ENCODE results near the gene DNAJC15.
"Not testable (repeated sequence)": the region's sequence is repeated elsewhere in the genome, so short reads cannot be mapped to it uniquely, and the experiment has no call there.

The DNAJC15 gene

DNA sequence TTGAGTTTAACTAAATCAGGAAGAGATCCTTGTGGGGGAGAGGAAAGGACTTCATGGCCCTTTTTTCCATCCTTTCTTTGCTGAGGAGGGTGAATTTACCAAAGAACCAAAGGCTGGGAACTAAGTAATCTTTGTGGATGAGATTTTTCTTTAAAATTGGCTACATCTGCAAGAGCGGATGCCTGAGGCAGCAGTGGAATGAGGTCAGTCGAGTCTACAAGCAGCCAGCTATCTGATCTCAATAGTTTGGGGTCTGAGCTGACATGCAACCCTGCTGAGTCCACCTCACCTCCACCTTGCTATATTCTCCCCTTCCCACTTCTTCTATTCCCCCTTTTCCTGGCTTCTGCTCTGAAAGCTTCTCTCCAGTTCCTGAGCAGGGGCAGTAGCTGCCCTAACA is 3.6 kb upstream of the DNAJC15 start:
- ATAC-seq (ENCODE audit: low read depth) (no peak), DNase-seq (ENCODE audit: low spot score in 2 of 2) (no peak)
- Mint-ChIP-seq H3K4me1 (peaks cover 6% of the 10 kb centered on the region), H3K27ac (no peak overlapping the region), H3K27me3 (no peaks in the 10 kb centered on the region), H3K4me3 (no peak overlapping the region), H3K9me3 (no peaks in the 10 kb centered on the region), H3K36me3 (no peaks in the 10 kb centered on the region)

DNA sequence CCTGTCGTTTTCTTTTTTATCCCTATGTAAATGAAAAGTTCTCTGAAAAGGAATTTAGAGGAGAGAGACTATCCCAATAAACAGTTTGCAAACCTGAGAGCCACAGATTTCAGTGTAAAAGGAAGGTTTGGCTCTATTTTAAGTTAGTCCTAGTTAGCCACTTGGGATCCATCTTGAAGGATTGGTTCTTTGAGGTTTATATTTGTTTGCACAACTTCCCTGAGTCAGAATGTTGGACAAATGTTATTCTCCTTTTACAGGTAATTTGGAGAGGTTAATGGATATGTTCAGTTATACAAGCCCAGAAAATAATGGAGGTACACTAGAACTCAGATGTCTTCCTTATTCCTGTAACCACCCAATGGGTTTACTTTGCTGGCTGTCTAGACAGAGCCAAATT is 2.6 kb upstream of the DNAJC15 start:
- no peaks in the 10 kb centered on the region for H3K9me3 Mint-ChIP-seq
- H3K4me1 Mint-ChIP-seq = peaks cover 13% of the 10 kb centered on the region
- no peak overlapping the region for H3K4me3 Mint-ChIP-seq
- no peaks in the 10 kb centered on the region for H3K27me3 Mint-ChIP-seq
- H3K36me3 Mint-ChIP-seq = no peaks in the 10 kb centered on the region
- ATAC-seq (ENCODE audit: low read depth) (no peak), DNase-seq (ENCODE audit: low spot score in 2 of 2) (no peak)
- no peak overlapping the region for H3K27ac Mint-ChIP-seq

DNA sequence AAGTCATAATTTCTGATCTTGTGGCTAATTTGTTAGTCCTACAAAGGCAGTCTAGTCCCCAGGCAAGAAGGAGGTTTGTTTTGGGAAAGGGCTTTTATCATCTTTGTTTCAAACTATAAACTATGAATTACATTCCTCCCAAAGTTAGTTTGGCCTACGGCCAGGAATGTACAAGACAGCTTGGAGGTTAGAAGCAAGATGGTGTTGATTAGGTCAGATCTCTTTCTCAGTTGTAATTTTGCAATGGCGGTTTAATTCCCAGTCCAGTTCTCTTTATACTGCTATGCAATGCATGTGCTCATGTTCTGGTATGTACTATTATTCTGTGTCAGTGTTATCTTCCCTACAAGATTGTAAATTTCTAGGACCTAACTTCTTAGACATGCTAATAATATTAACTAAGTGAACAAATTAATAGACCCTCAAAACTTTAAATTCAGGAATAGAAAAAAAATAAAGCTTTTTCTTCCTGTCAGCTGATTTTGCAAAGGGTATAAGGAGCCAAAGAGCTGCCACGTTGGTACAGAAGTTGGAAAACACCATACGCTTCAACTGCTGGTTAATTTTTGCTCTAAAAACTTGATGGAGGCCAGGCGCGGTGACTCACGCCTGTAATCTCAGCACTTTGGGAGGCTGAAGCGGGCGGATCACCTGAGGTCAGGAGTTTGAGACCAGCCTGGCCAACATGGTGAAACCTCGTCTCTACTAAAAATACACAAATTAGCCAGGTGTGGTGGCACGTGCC is 1.3 kb upstream of the DNAJC15 start:
- Mint-ChIP-seq H3K27me3 (no peaks in the 10 kb centered on the region), H3K27ac (no peak overlapping the region), H3K36me3 (no peaks in the 10 kb centered on the region), H3K9me3 (no peaks in the 10 kb centered on the region), H3K4me1 (peaks cover 20% of the 10 kb centered on the region), H3K4me3 (no peak overlapping the region)
- ATAC-seq (ENCODE audit: low read depth) (no peak), DNase-seq (ENCODE audit: low spot score in 2 of 2) (no peak)

DNA sequence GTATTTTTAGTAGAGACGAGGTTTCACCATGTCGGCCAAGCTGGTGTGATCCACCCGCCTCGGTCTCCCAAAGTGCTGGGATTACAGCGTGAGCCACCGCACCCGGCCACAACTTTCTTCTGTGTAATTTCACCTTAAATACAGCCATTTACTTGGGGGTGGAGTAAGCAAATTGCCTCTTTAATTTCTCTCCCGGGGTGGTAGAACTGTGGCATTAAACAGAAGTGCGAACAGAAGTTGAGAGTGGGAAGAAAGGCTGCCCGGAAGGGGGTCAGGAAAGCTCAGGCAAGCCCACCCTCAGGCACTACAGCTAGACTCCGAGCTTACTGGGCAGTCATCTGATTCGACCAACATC is 475 bp upstream of the DNAJC15 start:
- H3K4me1 Mint-ChIP-seq = peaks cover 22% of the 10 kb centered on the region
- ATAC-seq (ENCODE audit: low read depth) (peak; percentile 12), DNase-seq (ENCODE audit: low spot score in 2 of 2) (no peak)
- peak overlapping the region; percentile 100 for H3K4me3 Mint-ChIP-seq
- H3K36me3 Mint-ChIP-seq = peaks cover under 1% of the 10 kb centered on the region
- H3K27me3 Mint-ChIP-seq = no peaks in the 10 kb centered on the region
- peak overlapping the region; percentile 98 for H3K27ac Mint-ChIP-seq
- no peaks in the 10 kb centered on the region for H3K9me3 Mint-ChIP-seq

GRCh38 chr13:43026262-43026661 is 2.9 kb downstream of the DNAJC15 start:
- no peaks in the 10 kb centered on the region for H3K9me3 Mint-ChIP-seq
- no peaks in the 10 kb centered on the region for H3K27me3 Mint-ChIP-seq
- no peak overlapping the region for H3K4me3 Mint-ChIP-seq
- H3K27ac Mint-ChIP-seq = no peak overlapping the region
- peaks cover 37% of the 10 kb centered on the region for H3K4me1 Mint-ChIP-seq
- DNase-seq (ENCODE audit: low spot score in 2 of 2) = no peak
- no peak for ATAC-seq (ENCODE audit: low read depth)
- H3K36me3 Mint-ChIP-seq = peaks cover 15% of the 10 kb centered on the region

GRCh38 chr13:43030548-43030947 is 7.2 kb downstream of the DNAJC15 start:
- ATAC-seq (ENCODE audit: low read depth) = peak; percentile 83
- H3K4me3 Mint-ChIP-seq = no peak overlapping the region
- H3K27ac Mint-ChIP-seq = peak overlapping the region; percentile 5
- peaks cover 32% of the 10 kb centered on the region for H3K36me3 Mint-ChIP-seq
- peaks cover 35% of the 10 kb centered on the region for H3K4me1 Mint-ChIP-seq
- no peak for DNase-seq (ENCODE audit: low spot score in 2 of 2)
- H3K9me3 Mint-ChIP-seq = no peaks in the 10 kb centered on the region
- H3K27me3 Mint-ChIP-seq = no peaks in the 10 kb centered on the region

DNA sequence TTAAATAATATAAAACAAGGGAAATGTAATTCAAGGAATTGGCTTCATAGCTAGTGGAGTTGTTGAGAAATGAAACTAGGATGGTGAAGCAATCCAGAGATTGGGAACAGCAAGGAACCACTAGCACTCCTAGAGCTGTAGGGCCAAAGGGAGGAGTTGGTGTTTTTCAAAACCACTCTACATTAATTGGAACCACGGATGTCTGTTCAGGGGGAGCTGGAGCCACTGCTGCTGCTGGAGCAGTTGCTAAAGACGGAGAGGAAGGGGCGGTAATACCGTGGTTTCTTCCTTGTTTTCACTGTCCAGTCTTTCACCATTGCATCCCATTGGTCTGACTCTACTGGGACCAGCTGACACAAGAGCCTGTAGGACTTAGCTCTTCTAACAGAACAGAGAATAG is 8.5 kb downstream of the DNAJC15 start:
- Mint-ChIP-seq H3K4me3 (no peak overlapping the region), H3K9me3 (no peaks in the 10 kb centered on the region), H3K4me1 (peaks cover 29% of the 10 kb centered on the region), H3K27me3 (no peaks in the 10 kb centered on the region), H3K36me3 (peaks cover 34% of the 10 kb centered on the region), H3K27ac (no peak overlapping the region)
- ATAC-seq (ENCODE audit: low read depth) (no peak), DNase-seq (ENCODE audit: low spot score in 2 of 2) (no peak)

GRCh38 chr13:43033038-43033437 is 9.7 kb downstream of the DNAJC15 start:
- Mint-ChIP-seq H3K36me3 (peaks cover 36% of the 10 kb centered on the region), H3K4me1 (peaks cover 29% of the 10 kb centered on the region), H3K9me3 (no peaks in the 10 kb centered on the region), H3K4me3 (no peak overlapping the region), H3K27ac (no peak overlapping the region), H3K27me3 (no peaks in the 10 kb centered on the region)
- DNase-seq (ENCODE audit: low spot score in 2 of 2) = no peak
- no peak for ATAC-seq (ENCODE audit: low read depth)

- Mint-ChIP-seq H3K9me3 (no peaks in the 10 kb centered on the region), H3K36me3 (peaks cover 23% of the 10 kb centered on the region), H3K27me3 (no peaks in the 10 kb centered on the region), H3K27ac (no peak overlapping the region), H3K4me3 (no peak overlapping the region), H3K4me1 (peaks cover 35% of the 10 kb centered on the region)
- ATAC-seq (ENCODE audit: low read depth) (no peak), DNase-seq (ENCODE audit: low spot score in 2 of 2) (no peak)
Measured at GRCh38 chr13:43036351-43037250, 13.2 kb downstream of the DNAJC15 start.

DNA sequence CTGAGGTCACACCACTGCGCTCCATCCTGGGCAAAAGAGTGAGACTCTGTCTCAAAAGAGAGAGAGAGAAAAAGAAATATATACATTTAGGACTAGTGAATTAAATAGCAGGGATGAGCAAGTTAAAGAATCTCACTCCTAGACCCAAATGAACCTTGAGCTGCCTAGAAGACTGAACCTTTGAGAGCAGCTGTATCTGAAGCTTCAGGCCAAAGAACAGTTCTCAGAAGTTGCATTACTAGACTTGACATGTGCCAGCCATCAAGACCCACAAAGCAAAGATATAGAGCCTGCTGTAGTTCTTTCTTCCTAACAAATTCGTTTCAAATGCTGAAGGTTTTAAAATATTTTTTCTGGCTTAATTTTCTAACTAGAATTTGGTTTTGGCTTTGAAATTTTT is 16.6 kb downstream of the DNAJC15 start:
- Mint-ChIP-seq H3K27ac (peak overlapping the region; percentile 60), H3K4me1 (peaks cover 48% of the 10 kb centered on the region), H3K9me3 (no peaks in the 10 kb centered on the region), H3K27me3 (no peaks in the 10 kb centered on the region), H3K4me3 (no peak overlapping the region), H3K36me3 (peaks cover 13% of the 10 kb centered on the region)
- ATAC-seq (ENCODE audit: low read depth) = no peak
- no peak for DNase-seq (ENCODE audit: low spot score in 2 of 2)

DNA sequence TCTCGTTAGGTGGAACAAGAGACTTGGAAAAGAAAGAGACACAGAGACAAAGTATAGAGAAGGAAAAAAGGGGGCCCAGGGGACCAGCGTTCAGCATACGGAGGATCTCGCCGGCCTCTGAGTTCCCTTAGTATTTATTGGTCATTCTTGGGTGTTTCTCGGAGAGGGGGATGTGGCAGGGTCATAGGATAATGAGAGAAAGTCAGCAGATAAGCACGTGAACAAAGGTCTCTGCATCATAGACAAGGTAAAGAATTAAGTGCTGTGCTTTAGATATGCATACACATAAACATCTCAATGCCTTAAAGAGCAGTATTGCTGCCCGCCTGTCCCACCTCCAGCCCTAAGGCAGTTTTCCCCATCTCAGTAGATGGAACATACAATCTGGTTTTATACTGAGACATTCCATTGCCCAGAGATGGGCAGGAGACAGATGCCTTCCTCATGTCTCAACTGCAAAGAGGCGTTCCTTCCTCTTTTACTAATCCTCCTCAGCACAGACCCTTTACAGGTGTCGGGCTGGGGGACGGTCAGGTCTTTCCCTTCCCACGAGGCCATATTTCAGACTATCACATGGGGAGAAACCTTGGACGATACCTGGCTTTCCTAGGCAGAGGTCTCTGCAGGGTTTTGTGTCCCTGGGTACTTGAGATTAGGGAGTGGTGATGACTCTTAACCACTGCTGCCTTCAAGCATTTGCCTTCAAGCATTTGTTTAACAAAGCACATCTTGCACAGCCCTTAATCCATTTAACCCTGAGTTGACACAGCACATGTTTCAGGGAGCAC is 17.4 kb downstream of the DNAJC15 start:
- H3K27me3 Mint-ChIP-seq; DNase-seq (ENCODE audit: low spot score in 2 of 2); H3K9me3 Mint-ChIP-seq; ATAC-seq (ENCODE audit: low read depth): not testable (repeated sequence)
- Mint-ChIP-seq H3K4me1 (peaks cover 49% of the 10 kb centered on the region), H3K27ac (peak overlapping the region; percentile 60), H3K36me3 (peaks cover 12% of the 10 kb centered on the region), H3K4me3 (peak overlapping the region; percentile 52)

- Mint-ChIP-seq H3K9me3 (no peaks in the 10 kb centered on the region), H3K4me1 (peaks cover 52% of the 10 kb centered on the region), H3K27me3 (no peaks in the 10 kb centered on the region), H3K27ac (peak overlapping the region; percentile 60), H3K36me3 (peaks cover 14% of the 10 kb centered on the region), H3K4me3 (no peak overlapping the region)
- ATAC-seq (ENCODE audit: low read depth) (no peak), DNase-seq (ENCODE audit: low spot score in 2 of 2) (no peak)
Measured at GRCh38 chr13:43041369-43041921, 18.1 kb downstream of the DNAJC15 start.

GRCh38 chr13:43042410-43042921 is 19.1 kb downstream of the DNAJC15 start:
- no peaks in the 10 kb centered on the region for H3K27me3 Mint-ChIP-seq
- peaks cover 11% of the 10 kb centered on the region for H3K36me3 Mint-ChIP-seq
- H3K9me3 Mint-ChIP-seq = peaks cover 1% of the 10 kb centered on the region
- peaks cover 51% of the 10 kb centered on the region for H3K4me1 Mint-ChIP-seq
- no peak for DNase-seq (ENCODE audit: low spot score in 2 of 2)
- no peak overlapping the region for H3K4me3 Mint-ChIP-seq
- no peak for ATAC-seq (ENCODE audit: low read depth)
- peak overlapping the region; percentile 98 for H3K27ac Mint-ChIP-seq
